Measurements from ENCODE around the gene KRT5. TPM values are rescaled to one million over a fixed set of nuclear protein-coding genes. Genes with fewer than 3 reads are reported as not detected.

The KRT5 gene
- total RNA-seq, 1 experiment from 2014 or later = not detected

DNA sequence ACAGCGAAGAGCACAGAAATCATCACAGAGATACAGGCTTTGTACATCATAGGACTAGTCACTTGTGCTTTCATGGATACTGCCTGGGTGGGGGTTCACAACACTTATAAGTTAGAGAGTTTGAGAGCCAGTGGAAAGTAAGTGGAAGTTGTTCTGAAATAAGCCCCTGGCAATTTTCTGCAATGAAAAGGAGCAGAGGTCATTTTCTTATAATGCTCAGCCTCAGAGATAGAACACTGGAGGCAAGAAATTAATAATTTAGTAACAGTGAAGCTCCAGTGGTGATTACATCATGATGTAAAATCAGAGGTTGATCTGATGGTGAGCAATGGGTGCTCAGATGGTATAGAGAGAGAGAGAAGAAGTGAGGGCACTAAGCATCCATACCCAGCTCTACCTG, 33.0 kb downstream of the KRT5 start:
- no peak for DNase-seq (ENCODE audit: low read depth, low spot score)
- in situ Hi-C loops (cut with HindIII; ENCODE audit: low pct_unique_long_range_greater_than_20kb, low sequenced_read_pairs) = no loop called here

DNA sequence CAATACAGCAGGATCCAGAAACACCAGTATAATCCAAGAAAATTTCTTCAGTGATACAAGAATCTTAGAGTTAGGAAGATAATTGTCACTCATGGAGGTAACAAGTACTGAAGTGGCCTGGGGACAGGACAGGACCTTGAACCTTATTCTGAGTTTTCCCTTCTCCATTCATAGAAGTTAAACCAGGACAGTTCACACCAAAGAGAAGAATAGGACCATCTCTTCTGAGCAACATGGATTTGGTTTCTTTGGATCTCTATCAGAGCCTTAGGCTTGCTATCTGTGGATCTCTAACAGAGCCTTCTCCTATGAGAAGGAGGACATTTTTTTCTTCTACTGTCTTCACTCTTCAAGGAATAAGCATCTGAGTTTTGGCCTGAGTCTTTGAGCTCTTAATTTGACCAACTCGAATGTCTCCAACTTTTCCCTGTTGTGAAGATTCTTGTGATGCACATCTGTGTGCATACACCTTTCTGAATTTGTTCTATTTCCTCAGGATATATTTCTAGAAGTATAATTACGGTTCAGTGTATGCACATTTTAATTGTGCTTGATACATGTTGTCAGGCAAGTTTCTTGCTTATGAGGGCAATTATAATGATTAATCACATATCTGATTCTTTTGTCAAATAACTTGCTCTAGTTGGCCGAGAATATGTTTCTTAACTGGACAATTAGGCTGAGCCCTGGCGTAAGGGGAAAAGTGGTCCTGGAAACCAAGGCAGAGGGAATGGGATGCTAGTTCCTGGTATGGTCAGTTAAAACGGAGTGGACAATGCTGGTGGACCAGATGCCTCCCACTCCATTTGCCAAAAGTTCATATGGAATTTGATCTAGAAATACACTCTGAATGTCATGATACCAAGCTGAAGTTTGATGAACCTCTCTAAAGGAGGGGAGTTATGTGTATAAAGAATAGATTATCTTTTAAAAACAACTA, 33.8 kb downstream of the KRT5 start:
- no peak for DNase-seq (ENCODE audit: low read depth, low spot score)
- in situ Hi-C loops (cut with HindIII; ENCODE audit: low pct_unique_long_range_greater_than_20kb, low sequenced_read_pairs) = no loop called here

DNA sequence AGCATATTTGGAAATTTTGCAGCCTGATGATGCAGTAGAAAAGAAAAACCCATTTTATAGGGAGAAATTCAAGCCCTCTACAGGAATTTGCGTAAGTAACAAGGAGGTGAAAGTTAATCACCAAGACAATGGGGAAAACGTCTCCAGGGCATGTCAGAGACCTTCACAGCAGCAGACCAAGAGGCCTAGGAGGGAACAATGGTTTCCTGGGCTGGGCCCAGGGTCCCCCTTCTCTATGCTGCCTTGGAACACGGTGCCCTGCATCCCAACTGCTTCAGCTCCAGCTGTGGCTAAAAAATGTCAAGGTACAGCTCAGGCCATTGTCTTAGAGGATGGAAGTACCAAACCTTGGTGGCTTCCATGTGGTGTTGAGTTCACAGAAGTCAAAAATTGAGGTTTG, 40.1 kb downstream of the KRT5 start:
- in situ Hi-C loops (cut with HindIII; ENCODE audit: low pct_unique_long_range_greater_than_20kb, low sequenced_read_pairs) = no loop called here
- DNase-seq (ENCODE audit: low read depth, low spot score) = no peak

DNA sequence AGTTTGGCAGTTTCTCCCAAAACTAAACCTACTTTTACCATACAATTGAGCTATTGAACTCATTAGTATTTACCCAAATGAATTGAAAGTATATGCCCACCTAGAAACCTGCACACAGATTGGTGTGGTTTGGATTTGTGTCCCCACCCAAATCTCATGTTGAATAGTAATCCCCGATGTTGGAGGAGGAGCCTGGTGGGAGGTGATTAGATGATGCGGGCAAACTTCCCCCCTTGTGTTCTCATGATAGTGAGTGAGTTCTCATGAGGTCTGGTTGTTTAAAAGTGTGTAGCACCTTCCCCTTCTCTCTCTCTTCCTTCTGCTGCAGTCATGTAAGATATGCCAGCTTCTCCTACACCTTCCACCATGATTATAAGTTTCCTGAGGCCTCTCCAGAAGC, 42.5 kb downstream of the KRT5 start:
- DNase-seq (ENCODE audit: low read depth, low spot score) = no peak
- in situ Hi-C loops (cut with HindIII; ENCODE audit: low pct_unique_long_range_greater_than_20kb, low sequenced_read_pairs) = no loop called here

DNA sequence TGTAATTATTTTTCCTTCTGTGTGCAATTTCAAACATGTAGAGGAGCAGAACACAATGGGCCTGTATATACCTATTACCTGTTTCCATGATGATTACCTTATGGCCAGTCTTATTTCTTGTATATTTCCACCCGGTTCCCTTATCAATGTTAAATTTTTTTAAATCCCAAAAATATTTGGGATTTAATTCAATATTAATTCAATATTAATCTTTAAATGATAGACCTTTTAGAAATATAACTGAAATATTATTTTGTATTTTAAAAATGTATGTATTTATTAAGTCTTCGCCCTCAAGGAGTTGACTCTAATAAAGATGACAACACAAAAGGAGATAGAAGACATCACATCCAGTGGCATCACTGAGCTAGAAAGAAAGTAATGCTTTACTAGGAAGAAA, 46.0 kb downstream of the KRT5 start:
- in situ Hi-C loops (cut with HindIII; ENCODE audit: low pct_unique_long_range_greater_than_20kb, low sequenced_read_pairs) = no loop called here

DNA sequence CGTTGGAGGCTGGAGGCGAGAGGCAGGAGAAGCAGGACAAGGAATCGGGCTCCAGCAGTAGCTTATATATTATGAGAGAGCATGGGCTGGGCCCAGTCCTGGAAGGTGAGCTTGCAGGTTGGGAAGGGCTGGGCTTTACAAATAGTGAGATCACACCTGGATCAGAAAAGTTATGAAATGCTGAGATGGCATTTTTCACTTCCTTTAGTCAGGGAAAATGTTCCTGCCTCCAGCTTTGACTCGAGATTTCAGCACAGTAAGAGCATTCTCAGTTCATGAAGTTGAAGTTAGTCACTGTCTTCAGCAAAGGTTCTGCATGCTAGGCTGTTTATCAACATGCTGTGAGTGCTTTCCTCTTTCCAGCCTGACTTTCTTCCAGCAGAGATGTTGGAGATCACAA, 46.4 kb downstream of the KRT5 start, which contains the start of gene KRT6C:
Gene KRT6C (minus strand): TSS at position 38 of the 400 bp plus-strand sequence. CDS start 68 bp downstream, outside the sequence.
- DNase-seq (ENCODE audit: low read depth, low spot score) = no peak
- in situ Hi-C loops (cut with HindIII; ENCODE audit: low pct_unique_long_range_greater_than_20kb, low sequenced_read_pairs) = no loop called here

More for the DNA sequence above, 46.0 kb downstream of the KRT5 start:
- DNase-seq (ENCODE audit: low read depth, low spot score) = no peak

DNA sequence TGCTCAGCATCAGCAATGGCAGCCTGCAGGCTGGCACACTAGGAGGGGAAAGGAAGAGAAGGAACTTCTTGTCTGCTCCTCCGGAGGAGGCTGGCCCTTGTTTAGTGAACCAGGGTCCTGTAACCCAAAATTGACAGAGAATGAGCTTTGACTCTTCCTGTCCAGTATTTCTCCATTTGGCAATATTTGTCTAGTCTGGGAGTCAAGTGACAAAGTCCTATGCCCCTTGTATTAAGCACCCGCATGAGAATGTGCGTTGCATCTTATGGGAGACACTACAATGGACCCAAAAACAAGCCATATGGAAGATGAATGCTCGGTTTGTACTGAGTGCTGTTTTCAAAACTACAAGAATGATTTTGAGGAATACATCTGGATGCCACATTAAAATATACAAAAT, 50.3 kb downstream of the KRT5 start:
- in situ Hi-C loops (cut with HindIII; ENCODE audit: low pct_unique_long_range_greater_than_20kb, low sequenced_read_pairs) = no loop called here
- no peak for DNase-seq (ENCODE audit: low read depth, low spot score)

DNA sequence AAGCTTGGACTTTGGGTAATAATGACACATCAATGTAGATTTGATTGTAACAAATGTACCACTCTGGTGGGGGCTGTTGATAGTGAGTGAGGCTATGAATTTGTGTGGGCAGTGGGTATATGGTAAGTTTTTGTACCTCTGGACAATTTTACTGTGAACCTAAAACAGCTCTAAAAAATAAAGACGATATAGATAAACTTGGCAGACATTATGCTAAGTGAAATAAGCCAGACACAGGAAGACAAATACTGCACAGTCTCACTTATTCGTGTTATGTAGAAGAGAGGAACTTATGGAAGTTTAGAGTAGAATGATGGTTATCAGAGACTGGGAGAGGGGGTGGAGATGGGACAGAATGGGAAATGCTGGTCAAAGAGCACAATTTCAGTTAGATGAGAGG, 55.3 kb downstream of the KRT5 start:
- no peak for DNase-seq (ENCODE audit: low read depth, low spot score)
- in situ Hi-C loops (cut with HindIII; ENCODE audit: low pct_unique_long_range_greater_than_20kb, low sequenced_read_pairs) = no loop called here

Other genes starting within 250 kb of the KRT5 start
- gene KRT86, start 245.7 kb downstream of the KRT5 start, total RNA-seq (2014; rRNA removed; shearing (Covaris generic)) = not detected in 2 replicates
- gene KRT81, start 228.9 kb downstream of the KRT5 start, total RNA-seq (2014; rRNA removed; shearing (Covaris generic)) = 0.16 TPM in 1 of 2 replicates, not detected in the other
- gene KRT83, start 199.0 kb downstream of the KRT5 start, total RNA-seq (2014; rRNA removed; shearing (Covaris generic)) = not detected in 2 replicates
- not detected in 2 replicates for gene KRT85, start 152.9 kb downstream of the KRT5 start, total RNA-seq (2014; rRNA removed; shearing (Covaris generic))
- gene KRT84, start 134.7 kb downstream of the KRT5 start, total RNA-seq (2014; rRNA removed; shearing (Covaris generic)) = not detected in 2 replicates
- not detected in 2 replicates for gene KRT82, start 114.1 kb downstream of the KRT5 start, total RNA-seq (2014; rRNA removed; shearing (Covaris generic))
- gene KRT75, start 86.0 kb downstream of the KRT5 start, total RNA-seq (2014; rRNA removed; shearing (Covaris generic)) = not detected in 2 replicates
- not detected in 2 replicates for gene KRT6B, start 68.2 kb downstream of the KRT5 start, total RNA-seq (2014; rRNA removed; shearing (Covaris generic))
- not detected in 2 replicates for gene KRT6C, start 46.6 kb downstream of the KRT5 start, total RNA-seq (2014; rRNA removed; shearing (Covaris generic))
- not detected in 2 replicates for gene KRT6A, start 27.1 kb downstream of the KRT5 start, total RNA-seq (2014; rRNA removed; shearing (Covaris generic))
- gene KRT71, start 32.8 kb upstream of the KRT5 start, total RNA-seq (2014; rRNA removed; shearing (Covaris generic)) = not detected in 2 replicates
- gene KRT74, start 53.4 kb upstream of the KRT5 start, total RNA-seq (2014; rRNA removed; shearing (Covaris generic)) = not detected in 2 replicates
- not detected in 2 replicates for gene KRT72, start 81.1 kb upstream of the KRT5 start, total RNA-seq (2014; rRNA removed; shearing (Covaris generic))
- gene KRT73, start 98.2 kb upstream of the KRT5 start, total RNA-seq (2014; rRNA removed; shearing (Covaris generic)) = not detected in 2 replicates
- gene KRT2, start 131.8 kb upstream of the KRT5 start, total RNA-seq (2014; rRNA removed; shearing (Covaris generic)) = not detected in 2 replicates
- gene KRT1, start 160.0 kb upstream of the KRT5 start, total RNA-seq (2014; rRNA removed; shearing (Covaris generic)) = not detected in 2 replicates
- not detected in 2 replicates for gene KRT77, start 183.1 kb upstream of the KRT5 start, total RNA-seq (2014; rRNA removed; shearing (Covaris generic))